ENCODE measurements around the gene CDYL2.
"Not testable (repeated sequence)": the region's sequence is repeated elsewhere in the genome, so short reads cannot be mapped to it uniquely, and the experiment has no call there.

Gene CDYL2

GRCh38 chr16:80828495-80828894 is 24.1 kb upstream of the CDYL2 start:
- TF ChIP-seq CTCF (IDR thresholded peaks at IDR 0.05; ENCODE audit: insufficient read depth, low read depth, low read length, missing control alignments) = no peak
- H3K4me3 ChIP-seq (ENCODE audit: low read length) = no peak overlapping the region
- no peak for DNase-seq (ENCODE audit: low read depth)

GRCh38 chr16:80827007-80827406 is 22.6 kb upstream of the CDYL2 start:
- no peak overlapping the region for H3K4me3 ChIP-seq (ENCODE audit: low read length)
- TF ChIP-seq CTCF (IDR thresholded peaks at IDR 0.05; ENCODE audit: insufficient read depth, low read depth, low read length, missing control alignments) = no peak
- no peak for DNase-seq (ENCODE audit: low read depth)

- no peak for TF ChIP-seq CTCF (IDR thresholded peaks at IDR 0.05; ENCODE audit: insufficient read depth, low read depth, low read length, missing control alignments)
- H3K4me3 ChIP-seq (ENCODE audit: low read length) = no peak overlapping the region
- no peak for DNase-seq (ENCODE audit: low read depth)
Measured at GRCh38 chr16:80825365-80825758, 21.0 kb upstream of the CDYL2 start.

GRCh38 chr16:80824623-80825364 is 20.4 kb upstream of the CDYL2 start:
- DNase-seq (ENCODE audit: low read depth) = peak; percentile 70
- TF ChIP-seq CTCF (IDR thresholded peaks at IDR 0.05; ENCODE audit: insufficient read depth, low read depth, low read length, missing control alignments) = peak; percentile 80
- no peak overlapping the region for H3K4me3 ChIP-seq (ENCODE audit: low read length)

- no peak overlapping the region for H3K4me3 ChIP-seq (ENCODE audit: low read length)
- no peak for DNase-seq (ENCODE audit: low read depth)
- TF ChIP-seq CTCF (IDR thresholded peaks at IDR 0.05; ENCODE audit: insufficient read depth, low read depth, low read length, missing control alignments) = no peak
Measured at GRCh38 chr16:80819988-80820387, 15.6 kb upstream of the CDYL2 start.

GRCh38 chr16:80816356-80816755 is 12.0 kb upstream of the CDYL2 start:
- TF ChIP-seq CTCF (IDR thresholded peaks at IDR 0.05; ENCODE audit: insufficient read depth, low read depth, low read length, missing control alignments) = no peak
- H3K4me3 ChIP-seq (ENCODE audit: low read length) = no peak overlapping the region
- no peak for DNase-seq (ENCODE audit: low read depth)

GRCh38 chr16:80815278-80815677 is 10.9 kb upstream of the CDYL2 start:
- not testable (repeated sequence) for H3K4me3 ChIP-seq (ENCODE audit: low read length); DNase-seq (ENCODE audit: low read depth)
